Measurements from ENCODE around the gene CDH16.

Gene CDH16

DNA sequence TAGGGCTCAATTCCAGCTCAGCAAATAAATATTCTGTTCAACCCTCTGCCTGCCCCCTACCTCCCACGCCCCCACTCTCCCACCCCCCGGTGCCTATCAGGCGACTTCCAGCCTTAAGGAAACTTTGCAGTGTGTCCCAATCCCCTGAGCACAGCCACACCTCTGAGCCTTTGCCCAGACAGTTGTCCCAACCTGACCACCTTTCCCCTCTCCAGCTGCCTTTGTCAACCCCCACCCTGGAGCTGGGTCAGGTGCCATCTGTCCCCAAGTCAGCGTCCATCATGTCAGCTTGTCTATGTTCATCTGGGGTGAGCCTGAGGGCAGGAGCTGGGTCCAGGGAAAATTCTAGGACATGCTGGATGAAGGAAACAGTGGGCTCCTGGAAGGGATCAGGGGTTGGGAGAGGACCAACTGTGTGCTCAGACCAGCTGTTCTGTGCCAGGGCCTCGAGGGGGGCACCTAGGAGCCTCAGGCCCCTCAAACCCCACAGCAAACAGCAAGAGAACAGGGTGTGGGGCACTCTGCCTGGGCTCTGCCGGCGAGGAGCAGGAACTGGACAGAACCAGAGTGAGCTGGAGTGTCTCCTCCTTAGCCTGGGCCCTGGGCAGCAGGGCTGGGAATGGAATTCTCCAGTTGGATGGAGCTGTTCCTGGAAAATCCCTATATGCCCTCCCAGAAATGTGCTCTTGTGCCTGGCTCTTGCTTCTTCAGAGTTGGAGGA, 17.8 kb downstream of the CDH16 start:
- Histone ChIP-seq H2AFZ (ENCODE audit: low read length) (no peak overlapping the region), H3K9me3 (ENCODE audit: low read length) (no peaks in the 10 kb centered on the region), H3F3A (ENCODE audit: insufficient read depth, low read length) (no peaks in the 10 kb centered on the region), H3K27me3 (ENCODE audit: insufficient read depth, low read length) (peaks cover 3% of the 10 kb centered on the region; the same call in 1 of the 2 replicates), H3K36me3 (ENCODE audit: insufficient read depth, low read length) (no peaks in the 10 kb centered on the region), H3K79me2 (ENCODE audit: insufficient read depth, low read length) (no peaks in the 10 kb centered on the region), H4K20me1 (ENCODE audit: insufficient read depth, low read length) (no peaks in the 10 kb centered on the region), H3K4me1 (ENCODE audit: insufficient read depth, low read length, severe bottlenecking) (no peaks in the 10 kb centered on the region), H3K27ac (ENCODE audit: low read depth, low read length, poor library complexity, severe bottlenecking) (no peak overlapping the region), H3K9me2 (ENCODE audit: low read depth, low read length) (no peaks in the 10 kb centered on the region), H3K9ac (ENCODE audit: low read length) (no peak overlapping the region), H3K4me2 (ENCODE audit: low read length) (no peak overlapping the region), H3K4me3 (ENCODE audit: low read depth, low read length, poor library complexity, severe bottlenecking) (no peak overlapping the region)
- no peak for TF ChIP-seq EZH2 (IDR thresholded peaks at IDR 0.05; ENCODE audit: borderline replicate concordance, low read length)
- TF ChIP-seq, protein P1, sequence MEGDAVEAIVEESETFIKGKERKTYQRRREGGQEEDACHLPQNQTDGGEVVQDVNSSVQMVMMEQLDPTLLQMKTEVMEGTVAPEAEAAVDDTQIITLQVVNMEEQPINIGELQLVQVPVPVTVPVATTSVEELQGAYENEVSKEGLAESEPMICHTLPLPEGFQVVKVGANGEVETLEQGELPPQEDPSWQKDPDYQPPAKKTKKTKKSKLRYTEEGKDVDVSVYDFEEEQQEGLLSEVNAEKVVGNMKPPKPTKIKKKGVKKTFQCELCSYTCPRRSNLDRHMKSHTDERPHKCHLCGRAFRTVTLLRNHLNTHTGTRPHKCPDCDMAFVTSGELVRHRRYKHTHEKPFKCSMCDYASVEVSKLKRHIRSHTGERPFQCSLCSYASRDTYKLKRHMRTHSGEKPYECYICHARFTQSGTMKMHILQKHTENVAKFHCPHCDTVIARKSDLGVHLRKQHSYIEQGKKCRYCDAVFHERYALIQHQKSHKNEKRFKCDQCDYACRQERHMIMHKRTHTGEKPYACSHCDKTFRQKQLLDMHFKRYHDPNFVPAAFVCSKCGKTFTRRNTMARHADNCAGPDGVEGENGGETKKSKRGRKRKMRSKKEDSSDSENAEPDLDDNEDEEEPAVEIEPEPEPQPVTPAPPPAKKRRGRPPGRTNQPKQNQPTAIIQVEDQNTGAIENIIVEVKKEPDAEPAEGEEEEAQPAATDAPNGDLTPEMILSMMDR (IDR thresholded peaks at IDR 0.05; ENCODE audit: low read length), result no peak

DNA sequence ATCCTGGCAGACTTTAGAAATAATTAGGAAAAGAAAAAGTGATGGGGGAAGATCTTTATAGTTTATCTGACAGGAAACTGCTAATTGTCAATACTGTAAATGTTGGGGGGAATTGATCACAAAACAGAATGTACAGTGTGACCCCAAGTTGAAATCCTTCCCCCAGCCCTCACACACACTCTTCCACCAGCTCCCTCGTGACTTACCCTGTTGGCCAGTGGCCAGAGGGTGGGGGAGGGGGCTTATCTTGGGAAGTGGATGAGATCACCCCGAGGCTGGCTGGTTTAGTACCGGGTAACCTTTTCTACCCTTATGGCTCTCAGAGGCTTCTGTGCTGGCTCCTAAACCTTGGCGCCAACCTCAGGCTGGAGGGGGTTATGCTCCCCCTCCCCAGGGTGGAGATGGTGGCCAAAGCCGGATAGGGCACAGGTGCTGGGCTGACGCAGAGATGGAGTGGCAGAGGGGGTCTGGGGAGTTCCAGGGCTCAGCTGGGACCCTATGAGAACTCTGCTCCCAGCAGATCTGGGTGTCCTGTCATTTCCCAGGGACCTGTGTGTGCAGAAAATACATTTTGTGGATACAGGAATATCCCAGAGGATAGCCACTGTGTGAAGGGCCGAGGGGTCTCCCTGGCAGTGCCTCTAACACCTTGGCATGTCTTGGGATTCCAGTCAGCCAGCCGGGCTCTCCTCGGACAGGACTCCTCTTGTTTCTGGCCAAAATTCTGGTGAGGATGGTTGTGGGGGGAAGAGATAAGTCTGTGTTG, 18.6 kb downstream of the CDH16 start:
- Histone ChIP-seq H3K9me3 (ENCODE audit: low read length) (no peaks in the 10 kb centered on the region), H3K36me3 (ENCODE audit: insufficient read depth, low read length) (no peaks in the 10 kb centered on the region), H3K27me3 (ENCODE audit: insufficient read depth, low read length) (peaks cover 3% of the 10 kb centered on the region; the same call in 1 of the 2 replicates), H4K20me1 (ENCODE audit: insufficient read depth, low read length) (no peaks in the 10 kb centered on the region), H3K4me3 (ENCODE audit: low read depth, low read length, poor library complexity, severe bottlenecking) (no peak overlapping the region), H3K79me2 (ENCODE audit: insufficient read depth, low read length) (no peaks in the 10 kb centered on the region), H3F3A (ENCODE audit: insufficient read depth, low read length) (no peaks in the 10 kb centered on the region), H3K27ac (ENCODE audit: low read depth, low read length, poor library complexity, severe bottlenecking) (no peak overlapping the region), H3K9ac (ENCODE audit: low read length) (no peak overlapping the region), H3K9me2 (ENCODE audit: low read depth, low read length) (no peaks in the 10 kb centered on the region), H3K4me1 (ENCODE audit: insufficient read depth, low read length, severe bottlenecking) (no peaks in the 10 kb centered on the region), H3K4me2 (ENCODE audit: low read length) (no peak overlapping the region), H2AFZ (ENCODE audit: low read length) (no peak overlapping the region)
- TF ChIP-seq EZH2 (IDR thresholded peaks at IDR 0.05; ENCODE audit: borderline replicate concordance, low read length), result no peak

DNA sequence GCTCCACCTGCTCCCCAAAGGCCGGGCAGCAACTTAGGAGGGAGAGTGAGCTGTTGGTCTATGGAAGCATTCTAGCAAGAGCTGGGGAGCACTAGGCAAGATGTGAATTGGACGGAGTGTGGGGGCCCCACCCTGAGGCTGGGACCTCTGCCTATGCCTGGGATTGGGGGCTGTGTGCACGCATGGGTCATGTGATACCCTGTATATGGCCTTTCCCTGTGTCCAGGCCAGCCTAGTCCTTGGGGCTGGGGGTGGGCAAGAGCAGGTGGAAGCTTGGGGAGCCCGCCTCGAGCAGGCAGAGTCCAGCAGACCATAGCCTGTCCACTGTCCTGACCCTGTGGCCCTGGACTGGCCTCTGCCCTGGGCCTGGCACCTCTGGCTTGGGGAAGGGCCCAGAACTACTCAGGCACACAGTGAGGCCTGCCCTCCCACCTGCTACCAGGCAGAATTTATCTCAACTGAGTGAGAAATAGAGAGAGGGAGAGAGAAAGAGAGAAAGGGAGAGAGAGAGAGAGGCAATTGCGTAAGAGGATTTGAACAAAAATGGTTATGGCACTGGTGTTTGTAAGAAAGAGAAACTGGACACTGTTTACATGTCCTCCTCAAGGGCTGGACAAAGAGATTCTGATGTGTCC, 19.3 kb downstream of the CDH16 start:
- Histone ChIP-seq H4K20me1 (ENCODE audit: insufficient read depth, low read length) (no peaks in the 10 kb centered on the region), H3K27me3 (ENCODE audit: insufficient read depth, low read length) (peaks cover 3% of the 10 kb centered on the region; the same call in 1 of the 2 replicates), H3K27ac (ENCODE audit: low read depth, low read length, poor library complexity, severe bottlenecking) (no peak overlapping the region), H3K4me2 (ENCODE audit: low read length) (no peak overlapping the region), H3K36me3 (ENCODE audit: insufficient read depth, low read length) (no peaks in the 10 kb centered on the region), H2AFZ (ENCODE audit: low read length) (no peak overlapping the region), H3K79me2 (ENCODE audit: insufficient read depth, low read length) (no peaks in the 10 kb centered on the region), H3K9ac (ENCODE audit: low read length) (no peak overlapping the region), H3K9me2 (ENCODE audit: low read depth, low read length) (no peaks in the 10 kb centered on the region), H3F3A (ENCODE audit: insufficient read depth, low read length) (no peaks in the 10 kb centered on the region), H3K4me3 (ENCODE audit: low read depth, low read length, poor library complexity, severe bottlenecking) (no peak overlapping the region), H3K4me1 (ENCODE audit: insufficient read depth, low read length, severe bottlenecking) (no peaks in the 10 kb centered on the region), H3K9me3 (ENCODE audit: low read length) (no peaks in the 10 kb centered on the region)
- TF ChIP-seq, protein P1 (IDR thresholded peaks at IDR 0.05; ENCODE audit: low read length), result no peak
- TF ChIP-seq EZH2 (IDR thresholded peaks at IDR 0.05; ENCODE audit: borderline replicate concordance, low read length), result no peak

Measured in OCI-LY1 (cell line).